Trophoblast cell (in vitro differentiated cells and primary cell): ENCODE data around the gene SPIB.
A peak's percentile ranks its signal among the peaks of the same experiment; 100 is the strongest.
"Not testable (repeated sequence)": the region's sequence is repeated elsewhere in the genome, so short reads cannot be mapped to it uniquely, and the experiment has no call there.

Experiments
- DNase-seq, 2 donors: peaks; one replicate each; pipeline ENCODE4 v3.0.0-alpha.2; 2016
- H2AFZ ChIP-seq: 2 replicates; pipeline ENCODE4 v1.6.1; 2013; ENCODE audit warnings: low read length, moderate library complexity, mild to moderate bottlenecking; ENCODE audit not compliant: insufficient read depth, poor library complexity
- H2AK5ac ChIP-seq: 2 replicates; pipeline ENCODE4 v1.6.1; 2013; ENCODE audit warnings: mild to moderate bottlenecking, low read length
- H2BK120ac ChIP-seq: 2 replicates; pipeline ENCODE4 v1.6.1; 2013; ENCODE audit warnings: low read length, mild to moderate bottlenecking, moderate library complexity; ENCODE audit not compliant: insufficient read depth, poor library complexity
- H2BK12ac ChIP-seq: 2 replicates; pipeline ENCODE4 v1.6.1; 2013; ENCODE audit warnings: mild to moderate bottlenecking, low read length, moderate library complexity
- H2BK5ac ChIP-seq: 2 replicates; pipeline ENCODE4 v1.6.1; 2013; ENCODE audit warnings: low read length, low read depth, moderate library complexity, mild to moderate bottlenecking; ENCODE audit not compliant: poor library complexity
- H3K14ac ChIP-seq: 2 replicates; pipeline ENCODE4 v1.6.1; 2013; ENCODE audit warnings: mild to moderate bottlenecking, low read length
- H3K18ac ChIP-seq: 2 replicates; pipeline ENCODE4 v1.6.1; 2013; ENCODE audit warnings: mild to moderate bottlenecking, low read length
- H3K23ac ChIP-seq: 2 replicates; pipeline ENCODE4 v1.6.1; 2013; ENCODE audit warnings: low read length
- H3K27ac ChIP-seq: 2 replicates; pipeline ENCODE4 v1.5.1; 2013; ENCODE audit warnings: low read depth, mild to moderate bottlenecking, inconsistent platforms, low read length, moderate library complexity
- H3K27me3 ChIP-seq: 2 replicates; pipeline ENCODE4 v1.6.1; 2013; ENCODE audit warnings: inconsistent platforms, mild to moderate bottlenecking, low read length, moderate library complexity; ENCODE audit not compliant: insufficient read depth
- H3K36me3 ChIP-seq, 2 experiments: 1 replicate in 1 of 2; 2 replicates in 1 of 2; pipeline ENCODE4 v1.6.1; 2013; ENCODE audit warnings: low read length in 2 of 2, mild to moderate bottlenecking in 2 of 2, moderate library complexity in 1 of 2; ENCODE audit not compliant: insufficient read depth in 2 of 2, control insufficient read depth in 1 of 2
- H3K4ac ChIP-seq: 2 replicates; pipeline ENCODE4 v1.6.1; 2013; ENCODE audit warnings: low read depth, mild to moderate bottlenecking, low read length, moderate library complexity
- H3K4me1 ChIP-seq, 2 experiments: 1 replicate in 1 of 2; 2 replicates in 1 of 2; pipeline ENCODE4 v1.6.1; 2013; ENCODE audit warnings: low read length in 2 of 2, mild to moderate bottlenecking in 2 of 2, moderate library complexity in 1 of 2; ENCODE audit not compliant: insufficient read depth in 2 of 2, control insufficient read depth in 1 of 2
- H3K4me2 ChIP-seq: 2 replicates; pipeline ENCODE4 v1.6.1; 2013; ENCODE audit warnings: inconsistent platforms, mild to moderate bottlenecking, low read length, moderate library complexity
- H3K4me3 ChIP-seq: 2 replicates; pipeline ENCODE4 v1.5.1; 2013; ENCODE audit warnings: mild to moderate bottlenecking, low read depth, low read length, inconsistent platforms
- H3K79me1 ChIP-seq: one replicate; pipeline ENCODE4 v1.6.1; 2013; ENCODE audit warnings: low read length
- H3K79me2 ChIP-seq: 2 replicates; pipeline ENCODE4 v1.6.1; 2013; ENCODE audit warnings: low read length, mild to moderate bottlenecking; ENCODE audit not compliant: control insufficient read depth, insufficient read depth, poor library complexity
- H3K9ac ChIP-seq: 2 replicates; pipeline ENCODE4 v1.6.1; 2013; ENCODE audit warnings: mild to moderate bottlenecking, low read length
- H3K9me3 ChIP-seq: 2 replicates; pipeline ENCODE4 v1.6.1; 2013; ENCODE audit warnings: low read depth, mild to moderate bottlenecking, control low read depth, inconsistent platforms, low read length; ENCODE audit not compliant: insufficient read depth
- H4K12ac ChIP-seq: 2 replicates; pipeline ENCODE4 v1.6.1; 2013; ENCODE audit warnings: low read depth, mild to moderate bottlenecking, low read length, moderate library complexity
- H4K8ac ChIP-seq: 2 replicates; pipeline ENCODE4 v1.6.1; 2013; ENCODE audit warnings: low read depth, mild to moderate bottlenecking, low read length, moderate library complexity
- H4K91ac ChIP-seq: one replicate; pipeline ENCODE4 v1.6.1; 2013; ENCODE audit warnings: low read depth, mild to moderate bottlenecking, low read length, moderate library complexity
- WGBS: extraction: QIAGEN DNeasy Blood & Tissue Kit; methylation state at CpG from one replicate; pipeline ENCODE4 v1.1.7; 2013; ENCODE audit warnings: missing lambda C conversion rate; ENCODE audit not compliant: insufficient read length, insufficient coverage; ENCODE audit errors: extremely low coverage; 5-methylcytosine and 5-hydroxymethylcytosine counted together

The SPIB gene

GRCh38 chr19:50473336-50473735 lies 54.6 kb downstream of the SPIB start:
- H3K27ac ChIP-seq, H2AFZ ChIP-seq, H2BK12ac ChIP-seq, H4K91ac ChIP-seq, H3K14ac ChIP-seq, H3K27me3 ChIP-seq, H3K36me3 ChIP-seq, H3K18ac ChIP-seq, H3K4ac ChIP-seq, DNase-seq, H2AK5ac ChIP-seq, H2BK5ac ChIP-seq, H2BK120ac ChIP-seq, H3K79me2 ChIP-seq, H3K4me2 ChIP-seq, H4K12ac ChIP-seq, H3K9ac ChIP-seq, H4K8ac ChIP-seq, H3K9me3 ChIP-seq, H3K79me1 ChIP-seq, H3K4me3 ChIP-seq, H3K23ac ChIP-seq: not testable (repeated sequence)
- no CpG with 5 or more reads among the region's 3 CpGs for WGBS
- peaks cover 3 to 13% of the 10 kb centered on the region in 2 experiments for H3K4me1 ChIP-seq

GRCh38 chr19:50475101-50475568 lies 56.4 kb downstream of the SPIB start:
- H4K12ac ChIP-seq = no peak overlapping the region
- H3K27ac ChIP-seq = no peak overlapping the region
- no peak overlapping the region for H4K8ac ChIP-seq
- no CpG with 5 or more reads among the region's 12 CpGs for WGBS
- no peak overlapping the region for H3K4me2 ChIP-seq
- H3K79me2 ChIP-seq = peaks cover 5% of the 10 kb centered on the region
- H3K18ac ChIP-seq = no peak overlapping the region
- H3K9me3 ChIP-seq = peaks cover 4% of the 10 kb centered on the region
- no peak overlapping the region for H4K91ac ChIP-seq
- no peak overlapping the region for H3K14ac ChIP-seq
- no peaks in the 10 kb centered on the region for H3K27me3 ChIP-seq
- H3K4me1 ChIP-seq = peaks cover 3 to 13% of the 10 kb centered on the region in 2 experiments
- H2AFZ ChIP-seq = no peak overlapping the region
- H2BK120ac ChIP-seq = no peak overlapping the region
- no peak overlapping the region for H3K23ac ChIP-seq
- DNase-seq = no peak
- H2BK12ac ChIP-seq = no peak overlapping the region
- H3K4ac ChIP-seq = no peak overlapping the region
- no peak overlapping the region for H3K9ac ChIP-seq
- H3K79me1 ChIP-seq = peaks cover 3% of the 10 kb centered on the region
- no peak overlapping the region for H2AK5ac ChIP-seq
- no peak overlapping the region for H2BK5ac ChIP-seq
- peaks cover 20% of the 10 kb centered on the region in 2 experiments for H3K36me3 ChIP-seq
- H3K4me3 ChIP-seq = no peak overlapping the region

- H3K23ac ChIP-seq = no peak overlapping the region
- H2BK5ac ChIP-seq = no peak overlapping the region
- peaks cover 26 to 27% of the 10 kb centered on the region in 2 experiments for H3K36me3 ChIP-seq
- no peak overlapping the region for H4K12ac ChIP-seq
- H3K18ac ChIP-seq = peak overlapping the region; percentile 74
- H3K4me1 ChIP-seq = peaks cover 3 to 13% of the 10 kb centered on the region in 2 experiments
- no peak overlapping the region for H2BK12ac ChIP-seq
- no CpG with 5 or more reads among the region's 29 CpGs for WGBS
- peak overlapping the region; percentile 58 for H2AK5ac ChIP-seq
- H3K9ac ChIP-seq = no peak overlapping the region
- H3K4me2 ChIP-seq = peak overlapping the region; percentile 78
- H3K79me1 ChIP-seq = peaks cover 3% of the 10 kb centered on the region
- no peak for DNase-seq
- H3K27ac ChIP-seq = no peak overlapping the region
- peak overlapping the region; percentile 55 for H3K4me3 ChIP-seq
- H3K14ac ChIP-seq = no peak overlapping the region
- H3K4ac ChIP-seq = no peak overlapping the region
- H3K27me3 ChIP-seq = no peaks in the 10 kb centered on the region
- H3K9me3 ChIP-seq = peaks cover 4% of the 10 kb centered on the region
- H2BK120ac ChIP-seq = no peak overlapping the region
- H4K8ac ChIP-seq = peak overlapping the region; percentile 96
- peak overlapping the region; percentile 59 for H4K91ac ChIP-seq
- H2AFZ ChIP-seq = peak overlapping the region; percentile 68
- H3K79me2 ChIP-seq = peaks cover 5% of the 10 kb centered on the region
These were observed 57.0 kb downstream of the SPIB start for GRCh38 chr19:50475736-50476223.

GRCh38 chr19:50476224-50476906 lies 57.6 kb downstream of the SPIB start, which contains the start of the genes EMC10 and GARIN5A:
Gene EMC10 (plus strand): TSS chr19:50476507. CDS start chr19:50476545, 38 bp downstream.
Gene GARIN5A (minus strand): TSS chr19:50476848. CDS start chr19:50476388, 460 bp downstream.
- peaks cover 32 to 33% of the 10 kb centered on the region in 2 experiments for H3K36me3 ChIP-seq
- peak within 1 kb of the TSS; percentile 78 for H3K4me2 ChIP-seq
- no peaks in the 10 kb centered on the region for H3K27me3 ChIP-seq
- WGBS = no CpG with 5 or more reads among the region's 58 CpGs
- peak; percentile 96 to 98 for DNase-seq
- peak within 1 kb of the TSS; percentile 82 for H3K27ac ChIP-seq
- H3K9ac ChIP-seq = peak within 1 kb of the TSS; percentile 89
- H2AFZ ChIP-seq = peak within 1 kb of the TSS; percentile 91
- H2BK5ac ChIP-seq = peak within 1 kb of the TSS; percentile 65
- peak within 1 kb of the TSS; percentile 97 for H3K14ac ChIP-seq
- H4K91ac ChIP-seq = peak within 1 kb of the TSS; percentile 93
- H3K4me3 ChIP-seq = peak within 1 kb of the TSS; percentile 83
- H2BK120ac ChIP-seq = peak within 1 kb of the TSS; percentile 69
- H3K79me2 ChIP-seq = peaks cover 5% of the 10 kb centered on the region
- peak within 1 kb of the TSS; percentile 73 for H3K4ac ChIP-seq
- peak within 1 kb of the TSS; percentile 88 for H3K18ac ChIP-seq
- H3K9me3 ChIP-seq = peaks cover 4% of the 10 kb centered on the region
- peaks cover 3 to 13% of the 10 kb centered on the region in 2 experiments for H3K4me1 ChIP-seq
- peak within 1 kb of the TSS; percentile 58 for H2AK5ac ChIP-seq
- H4K8ac ChIP-seq = peak within 1 kb of the TSS; percentile 98
- H3K23ac ChIP-seq = no peak within 1 kb of the TSS
- no peak within 1 kb of the TSS for H2BK12ac ChIP-seq
- peak within 1 kb of the TSS; percentile 96 for H4K12ac ChIP-seq
- peaks cover 3% of the 10 kb centered on the region for H3K79me1 ChIP-seq
